ENCODE results near the gene RBM43.
"Not testable (repeated sequence)": the region's sequence is repeated elsewhere in the genome, so short reads cannot be mapped to it uniquely, and the experiment has no call there.

RBM43 gene

DNA sequence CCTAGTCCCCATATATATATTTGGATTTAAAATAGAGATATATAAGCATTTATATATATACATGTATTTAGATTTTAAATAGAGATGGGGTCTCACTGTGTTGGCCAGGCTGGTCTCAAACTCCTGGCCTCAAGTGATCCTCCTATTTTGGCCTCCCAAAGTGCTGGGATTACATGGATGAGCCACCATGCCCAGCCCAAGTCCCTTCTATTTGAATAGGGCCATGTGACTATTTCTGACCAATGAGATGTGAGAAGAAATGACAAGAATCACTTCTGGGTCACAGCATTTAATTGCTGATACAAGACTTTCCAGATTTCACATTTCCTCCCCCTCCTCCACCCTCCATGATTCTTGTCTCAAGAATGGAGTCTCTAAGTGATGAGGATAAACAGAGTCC is 6.4 kb upstream of the RBM43 start:
- DNase-seq (ENCODE audit: low spot score) = no peak

DNA sequence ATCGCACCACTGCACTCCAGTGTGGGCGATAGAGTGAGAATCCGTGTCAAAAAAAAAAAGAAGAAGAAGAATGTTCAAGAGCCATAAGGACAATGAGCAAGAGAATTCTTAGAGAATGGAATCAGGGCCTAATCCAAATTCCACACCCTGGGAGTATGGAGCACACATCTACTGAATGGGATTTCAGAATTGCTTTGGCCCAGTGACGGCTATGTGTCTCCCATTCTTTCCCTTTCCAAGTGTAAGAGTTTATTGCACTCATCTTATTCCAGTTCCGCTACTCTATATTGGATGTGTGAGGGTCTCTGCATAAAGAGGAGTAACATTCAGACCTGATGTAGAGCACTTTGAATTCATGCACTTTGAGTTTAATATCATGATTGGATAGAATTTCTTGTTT is 5.9 kb upstream of the RBM43 start:
- no peak for DNase-seq (ENCODE audit: low spot score)

DNA sequence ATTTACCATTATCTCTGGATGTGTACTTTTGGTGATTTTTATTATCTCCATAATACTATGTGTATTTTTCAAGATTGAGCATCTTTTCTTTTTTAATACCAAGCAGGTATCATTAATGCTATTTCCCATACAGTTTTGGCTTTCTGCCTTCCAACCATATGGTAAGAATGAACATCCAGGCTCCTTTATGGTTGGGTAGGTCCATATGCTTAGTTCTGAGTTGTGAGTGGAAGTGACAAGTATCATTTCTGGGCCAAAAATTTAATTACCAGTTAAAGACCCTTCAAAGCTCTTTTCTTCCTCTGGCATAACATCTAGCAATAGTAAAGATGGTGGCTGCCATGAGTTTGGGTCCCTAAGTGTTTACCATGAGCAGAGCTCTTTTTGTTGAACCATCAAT is 4.3 kb upstream of the RBM43 start:
- DNase-seq (ENCODE audit: low spot score) = no peak

DNA sequence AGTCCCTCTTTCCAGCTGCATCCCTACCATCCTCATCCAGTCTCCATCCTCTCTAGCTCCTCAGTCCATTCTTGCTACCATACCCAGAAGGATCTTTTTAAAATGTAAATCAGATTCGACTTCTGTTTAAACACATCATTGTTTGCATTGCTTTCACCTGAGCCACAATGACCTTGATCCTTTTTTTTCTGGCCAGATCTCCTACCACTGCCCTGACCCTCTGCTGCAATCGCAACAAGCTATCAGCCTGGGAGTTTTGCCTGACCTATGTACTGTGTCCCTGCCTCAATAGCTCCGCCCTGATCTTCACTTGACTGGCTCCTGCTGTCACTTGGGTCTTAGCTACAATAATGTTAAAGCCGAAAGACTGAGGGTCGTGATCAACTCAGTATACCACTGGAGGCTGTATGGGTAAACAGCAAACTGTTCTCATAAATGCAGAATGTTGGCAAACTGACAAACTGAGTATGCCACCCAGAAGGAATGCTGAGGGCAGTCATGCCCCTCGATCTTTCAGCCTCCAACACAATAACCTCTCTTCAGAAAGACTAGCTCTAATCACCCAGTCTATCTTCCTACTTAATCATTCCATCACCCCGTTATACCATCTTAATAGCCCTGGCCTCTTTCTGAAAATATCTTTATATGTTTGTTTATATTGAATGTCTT is 2.6 kb upstream of the RBM43 start:
- no peak for DNase-seq (ENCODE audit: low spot score)

DNA sequence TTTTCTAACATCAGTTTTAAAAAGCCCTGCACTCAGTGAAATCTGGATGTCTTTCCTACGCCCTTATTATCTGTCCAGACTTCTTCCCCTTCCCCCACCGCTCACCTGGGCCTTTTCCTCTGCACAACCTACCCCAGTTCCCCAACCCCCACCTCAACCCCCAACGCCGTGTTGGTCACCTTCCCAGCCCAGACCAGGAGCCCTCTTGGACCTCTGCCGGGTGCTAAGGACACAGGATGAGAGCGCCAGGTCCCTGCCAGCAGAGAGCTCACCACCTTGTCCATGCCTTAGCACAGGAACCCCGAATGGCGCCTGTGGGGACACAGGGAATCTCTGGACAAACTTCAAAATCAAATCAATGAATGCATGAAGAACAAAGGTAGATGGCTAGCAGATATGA is 966 bp upstream of the RBM43 start:
- DNase-seq (ENCODE audit: low spot score) = no peak

DNA sequence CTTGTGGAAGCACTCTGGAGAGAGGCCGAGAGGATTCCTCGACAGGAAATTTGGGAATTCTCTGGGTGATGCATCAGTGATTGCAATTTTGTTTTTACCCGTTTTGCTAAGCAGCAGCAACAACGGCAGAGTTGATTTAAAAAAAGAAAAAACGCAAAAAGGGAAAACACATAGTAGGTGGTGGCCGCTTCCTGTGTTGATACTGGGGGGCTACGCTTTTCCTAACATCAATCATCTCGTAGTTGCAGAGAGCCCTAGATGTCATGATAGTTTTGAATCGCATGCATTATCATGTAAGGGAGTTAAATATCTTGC is 271 bp upstream of the RBM43 start:
- no peak for DNase-seq (ENCODE audit: low spot score)

DNA sequence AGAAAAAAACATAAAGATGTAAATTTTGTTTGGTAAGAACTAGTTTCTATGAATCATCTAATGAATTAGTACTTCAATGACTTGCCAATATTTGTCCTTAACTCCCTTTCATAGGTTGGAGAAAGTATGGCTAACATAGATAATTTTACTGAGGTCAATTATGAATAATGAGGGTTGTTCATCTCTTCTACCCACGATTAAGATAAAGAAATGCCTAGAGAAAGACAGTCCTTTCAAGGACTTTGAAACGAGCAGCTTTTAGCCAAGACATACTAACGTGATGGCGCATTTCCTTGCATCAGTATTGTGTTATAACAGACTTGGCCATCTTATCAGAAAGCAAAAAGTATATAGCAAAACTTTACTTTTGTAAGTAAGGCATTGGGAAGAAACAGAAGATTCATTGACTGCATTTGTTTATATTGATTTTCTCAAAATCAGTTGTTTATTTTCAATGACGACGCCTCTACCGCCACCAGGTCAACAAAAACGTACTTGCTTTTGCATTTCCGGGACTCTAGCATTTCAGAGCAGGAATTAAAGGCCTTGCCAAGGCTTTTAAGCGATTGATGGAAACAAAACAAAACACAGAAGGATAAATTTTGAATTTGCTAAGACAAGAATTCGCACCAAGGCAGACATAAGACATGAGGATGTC is 961 bp downstream of the RBM43 start:
- DNase-seq (ENCODE audit: low spot score) = peak; percentile 16

DNA sequence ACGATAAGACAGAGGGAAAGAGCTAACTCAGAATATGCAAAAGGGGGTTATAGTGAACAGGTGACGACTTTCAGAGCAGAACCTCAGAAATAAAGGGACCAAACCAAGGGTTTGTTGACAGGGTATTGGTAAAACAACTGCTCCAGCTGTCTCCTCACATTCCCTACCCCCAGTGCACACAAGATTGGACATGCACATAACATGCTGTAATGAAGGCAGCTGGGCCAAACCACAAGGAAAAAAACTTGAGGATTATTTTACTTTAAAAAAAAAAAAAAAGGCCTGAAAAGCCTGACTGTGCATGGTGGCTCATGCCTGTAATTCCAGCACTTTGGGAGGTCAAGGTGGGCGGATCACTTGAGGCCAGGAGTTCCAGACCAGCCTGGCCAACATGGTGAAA is 3.5 kb downstream of the RBM43 start:
- no peak for DNase-seq (ENCODE audit: low spot score)

DNA sequence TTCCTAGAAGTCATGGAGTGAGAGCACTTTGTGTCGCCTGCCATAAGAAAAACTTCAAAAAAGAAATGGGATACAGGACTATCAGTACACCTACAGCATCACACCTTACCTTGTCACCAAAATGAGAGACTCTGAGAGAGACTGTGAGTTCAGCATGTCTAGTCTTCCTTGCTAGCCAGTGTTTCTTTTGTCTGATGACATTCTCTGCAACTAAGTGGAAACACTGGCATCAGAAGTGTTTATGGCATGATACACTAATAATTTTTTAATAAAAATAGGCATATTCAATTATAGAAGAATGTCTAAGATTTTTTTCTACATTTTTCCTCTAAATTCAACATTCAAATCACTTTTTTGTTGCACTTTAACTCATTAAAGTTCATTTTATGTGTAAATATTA is 9.0 kb downstream of the RBM43 start:
- DNase-seq (ENCODE audit: low spot score) = no peak

DNA sequence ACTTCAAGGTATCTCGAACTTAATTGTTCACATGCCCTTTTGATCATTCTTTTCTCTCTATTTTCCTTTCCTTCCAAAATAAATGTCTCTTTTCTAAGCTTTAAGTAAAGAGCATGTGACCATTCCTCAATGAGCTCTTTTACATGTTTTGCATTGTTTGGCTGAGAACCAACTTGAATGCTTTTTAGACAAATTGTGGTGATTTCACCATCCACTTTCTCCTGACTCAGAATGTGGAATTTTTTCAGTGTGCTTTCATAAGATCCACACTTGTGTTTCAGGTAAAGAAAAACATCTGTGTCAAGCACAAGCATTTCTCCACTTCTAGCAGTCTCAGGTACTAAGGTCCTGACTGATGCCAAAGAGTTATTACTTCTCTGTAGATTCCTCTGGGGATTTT is 10.7 kb downstream of the RBM43 start:
- DNase-seq (ENCODE audit: low spot score) = no peak

DNA sequence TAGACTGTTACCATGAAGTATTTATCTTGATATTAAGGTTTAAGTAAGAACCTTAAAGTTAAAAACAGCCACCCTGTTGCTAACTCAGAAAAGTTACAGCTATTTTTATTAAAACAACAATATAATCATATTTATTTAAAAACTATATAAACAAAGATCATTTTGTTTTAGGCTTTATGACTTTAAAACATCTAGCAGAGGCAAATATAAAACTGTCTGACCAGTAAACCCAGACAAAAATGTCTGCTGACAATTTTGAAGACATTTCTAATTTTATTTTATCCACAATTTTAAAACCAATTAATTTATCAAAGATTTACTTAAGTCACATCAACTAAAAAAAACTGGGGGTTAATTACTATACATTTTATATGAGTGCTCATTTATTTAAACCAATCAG is 14.2 kb downstream of the RBM43 start:
- DNase-seq (ENCODE audit: low spot score) = no peak

DNA sequence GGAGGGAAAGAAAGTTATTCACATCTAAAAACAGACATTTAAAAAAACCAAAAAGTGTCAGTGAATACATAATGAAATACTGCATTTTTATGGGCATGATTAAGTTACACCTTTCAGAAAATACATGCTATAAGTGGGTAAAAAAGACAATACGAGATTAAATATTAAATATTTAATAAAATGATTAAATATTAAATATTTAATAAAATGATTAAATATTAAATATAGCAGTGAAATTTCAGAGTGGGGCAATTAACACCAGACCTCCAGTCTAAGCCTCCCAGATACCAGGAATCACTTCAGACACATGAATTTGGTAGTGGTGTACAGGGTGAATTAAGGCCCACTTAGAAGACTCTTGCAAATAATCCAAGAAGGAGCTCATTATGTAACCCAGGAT is 15.5 kb downstream of the RBM43 start:
- no peak for DNase-seq (ENCODE audit: low spot score)

DNA sequence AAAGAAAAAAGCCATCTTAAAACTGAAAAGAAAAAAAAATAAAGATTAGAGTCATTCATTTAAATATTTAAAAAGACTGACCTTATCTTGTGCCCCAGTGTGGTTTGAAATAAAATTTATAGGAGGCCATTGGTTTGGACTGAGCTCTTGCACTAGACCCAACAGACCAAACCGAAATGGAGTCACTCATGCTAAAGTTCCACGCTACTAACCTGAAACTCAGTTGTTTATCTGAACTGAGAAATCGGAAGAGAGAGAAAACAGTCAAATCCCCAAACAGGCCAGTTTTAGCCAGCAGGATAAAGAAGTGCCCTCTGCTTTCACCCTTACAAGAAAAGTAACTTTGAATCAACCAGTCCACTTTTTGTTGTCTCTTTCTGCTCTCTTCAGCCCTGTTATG is 18.2 kb downstream of the RBM43 start:
- DNase-seq (ENCODE audit: low spot score) = no peak

DNA sequence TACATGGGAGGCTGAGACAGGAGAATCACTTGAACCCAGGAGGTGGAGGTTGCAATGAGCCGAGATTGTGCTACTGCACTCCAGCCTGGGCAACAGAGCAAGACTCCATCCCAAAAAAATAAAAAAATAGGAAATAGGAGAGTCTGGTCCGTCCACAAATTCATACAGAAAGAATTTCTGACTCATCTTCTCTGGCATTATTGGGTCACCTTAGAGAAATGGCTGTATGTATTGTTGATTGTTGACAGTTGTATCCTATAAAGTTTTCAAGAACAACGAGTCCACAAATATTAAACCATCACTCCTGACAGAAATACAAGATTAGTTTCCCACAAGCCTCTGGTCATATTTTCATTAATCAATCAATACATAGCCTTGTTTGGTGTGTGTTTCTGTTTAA is 20.4 kb downstream of the RBM43 start:
- DNase-seq (ENCODE audit: low spot score) = peak; percentile 31

DNA sequence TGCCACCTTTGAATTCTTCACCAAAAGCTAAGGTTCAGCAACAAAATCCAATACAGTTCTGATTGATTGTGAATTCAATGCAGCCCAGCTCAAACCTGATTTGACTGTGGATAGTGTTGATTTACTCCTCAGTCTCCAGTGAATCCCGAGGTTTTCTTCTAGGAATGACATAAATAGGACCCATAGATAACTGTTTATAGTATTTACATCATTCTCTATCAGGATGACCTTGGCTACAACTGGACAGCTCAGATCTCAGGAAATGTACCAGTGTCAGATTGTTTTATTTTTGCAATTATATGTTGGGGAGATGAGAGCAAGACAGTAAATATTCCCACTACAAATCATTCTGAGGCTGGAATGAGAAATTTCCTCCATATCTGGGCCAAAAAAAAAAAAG is 21.2 kb downstream of the RBM43 start:
- no peak for DNase-seq (ENCODE audit: low spot score)

DNA sequence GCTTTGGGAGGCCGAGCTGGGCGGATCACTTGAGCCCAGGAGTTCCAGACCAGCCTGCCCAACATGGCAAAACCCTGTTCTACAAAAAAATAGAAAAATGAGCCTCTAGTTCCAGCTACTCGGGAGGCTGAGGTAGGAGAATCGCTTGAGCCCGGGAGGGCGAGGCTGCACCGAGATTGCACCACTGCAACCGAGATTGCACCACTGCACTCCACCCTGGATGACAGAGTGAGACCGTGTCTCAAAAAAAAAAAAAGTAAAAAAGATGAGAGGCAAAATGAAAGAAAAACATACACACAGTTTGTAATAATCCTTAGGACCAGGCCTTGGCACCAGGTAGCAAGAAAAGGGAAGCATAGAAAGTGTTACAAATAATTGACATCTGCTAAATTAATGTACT is 22.0 kb downstream of the RBM43 start:
- DNase-seq (ENCODE audit: low spot score) = no peak

DNA sequence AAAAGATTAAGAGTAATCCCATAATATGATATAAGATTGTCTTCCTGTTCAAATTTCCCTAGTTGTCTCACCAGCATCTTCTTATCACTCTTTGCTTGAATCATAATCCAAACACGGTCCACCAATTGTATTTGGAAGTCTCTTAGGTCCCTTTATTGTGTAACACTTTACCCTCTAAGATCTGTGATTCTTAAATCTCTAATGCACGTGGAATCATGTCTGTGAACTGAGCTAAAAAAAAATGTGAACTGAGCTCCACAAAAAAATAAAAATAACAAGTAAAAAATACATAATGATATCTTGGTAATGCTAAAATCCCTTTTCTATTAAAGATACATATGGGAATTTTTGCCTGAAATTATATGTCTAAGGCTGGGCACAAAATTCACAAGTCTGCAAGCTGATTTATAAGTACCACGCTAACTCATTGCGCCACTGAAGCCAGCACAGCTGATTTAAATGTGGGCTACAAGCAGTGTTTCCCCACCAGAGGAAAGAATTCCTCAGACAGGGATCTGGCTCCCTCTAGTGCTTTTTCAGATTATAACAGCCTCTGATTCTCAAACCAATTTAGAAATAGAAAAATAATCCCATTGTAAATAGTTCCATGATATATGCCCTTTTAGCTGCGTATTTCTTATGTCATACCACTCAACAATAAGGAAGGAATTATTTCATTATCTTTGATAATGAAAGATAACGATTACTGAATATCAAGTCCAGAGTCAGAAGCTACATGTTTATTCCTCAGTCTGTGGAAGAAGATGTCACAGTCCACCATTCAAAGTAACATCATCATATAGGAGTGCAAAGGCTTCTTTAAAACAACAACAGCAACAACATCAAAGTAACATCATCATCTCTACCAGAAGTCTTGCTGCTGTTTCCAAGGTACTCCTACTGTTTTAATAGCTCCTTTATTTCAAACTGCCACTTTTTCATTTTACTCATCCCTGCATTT is 22.9 kb downstream of the RBM43 start:
- DNase-seq (ENCODE audit: low spot score) = peak; percentile 64

DNA sequence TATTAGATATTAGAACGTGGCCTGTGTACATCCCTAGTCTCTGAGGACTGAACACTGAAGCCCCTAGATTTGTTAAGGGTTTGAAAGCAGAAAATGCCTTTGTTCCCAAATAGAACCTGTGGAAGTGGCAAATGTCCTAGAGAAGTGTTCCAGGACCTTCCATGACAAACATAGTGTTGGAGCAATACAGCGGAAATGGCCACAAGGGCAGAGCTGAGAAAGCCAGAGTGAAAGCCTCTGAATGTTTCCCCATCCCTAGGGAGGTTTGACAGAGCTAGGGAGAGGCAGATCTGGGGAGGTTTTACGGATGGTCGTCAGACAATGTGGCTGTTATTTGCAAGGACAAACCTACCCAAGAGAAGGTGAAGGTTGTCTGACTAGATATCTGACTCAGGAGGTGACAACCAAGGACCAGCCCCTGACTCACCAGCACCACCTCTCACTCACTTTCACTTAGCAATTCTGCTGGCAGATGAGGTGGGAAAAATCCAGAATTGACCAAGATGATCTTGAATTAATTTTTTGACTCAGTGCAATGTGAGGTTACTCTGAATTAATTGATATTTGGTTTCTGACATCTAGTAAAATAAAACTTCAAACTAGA is 24.1 kb downstream of the RBM43 start:
- peak; percentile 43 for DNase-seq (ENCODE audit: low spot score)

DNA sequence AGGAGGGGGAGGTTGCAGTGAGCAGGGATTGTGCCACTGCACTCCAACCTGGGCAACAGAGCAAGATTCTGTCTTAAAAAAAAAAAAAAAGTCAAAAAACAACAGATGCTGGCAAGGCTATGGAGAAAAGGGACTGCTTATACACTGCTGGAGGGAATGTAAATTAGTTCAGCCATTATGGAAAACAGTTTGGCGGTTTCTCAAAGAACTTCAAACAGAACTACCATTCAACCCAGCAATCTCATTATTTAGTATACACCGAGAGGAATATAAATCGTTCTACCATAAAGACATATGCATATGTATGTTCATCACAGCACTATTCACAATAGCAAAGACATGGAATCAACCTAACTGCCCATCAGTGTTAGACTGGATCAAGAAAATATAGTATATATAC is 27.9 kb downstream of the RBM43 start:
- DNase-seq (ENCODE audit: low spot score) = not testable (repeated sequence)

DNA sequence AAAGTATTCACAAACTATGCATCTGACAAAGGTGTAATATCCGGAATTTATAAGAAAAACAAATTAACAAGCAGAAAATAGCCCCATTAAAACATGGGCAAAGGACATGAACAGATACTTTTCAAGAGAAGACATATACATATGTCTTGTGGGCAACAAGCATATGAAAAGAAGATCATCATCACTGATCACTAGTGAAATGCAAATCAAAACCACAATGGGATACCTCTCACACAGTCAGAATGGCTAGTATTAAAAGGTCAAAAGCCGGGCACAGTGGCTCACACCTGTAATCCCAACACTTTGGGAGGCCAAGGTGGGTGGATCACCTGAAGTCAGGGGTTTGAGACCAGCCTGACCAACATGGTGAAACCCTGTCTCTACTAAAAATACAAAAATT is 28.4 kb downstream of the RBM43 start:
- not testable (repeated sequence) for DNase-seq (ENCODE audit: low spot score)

DNA sequence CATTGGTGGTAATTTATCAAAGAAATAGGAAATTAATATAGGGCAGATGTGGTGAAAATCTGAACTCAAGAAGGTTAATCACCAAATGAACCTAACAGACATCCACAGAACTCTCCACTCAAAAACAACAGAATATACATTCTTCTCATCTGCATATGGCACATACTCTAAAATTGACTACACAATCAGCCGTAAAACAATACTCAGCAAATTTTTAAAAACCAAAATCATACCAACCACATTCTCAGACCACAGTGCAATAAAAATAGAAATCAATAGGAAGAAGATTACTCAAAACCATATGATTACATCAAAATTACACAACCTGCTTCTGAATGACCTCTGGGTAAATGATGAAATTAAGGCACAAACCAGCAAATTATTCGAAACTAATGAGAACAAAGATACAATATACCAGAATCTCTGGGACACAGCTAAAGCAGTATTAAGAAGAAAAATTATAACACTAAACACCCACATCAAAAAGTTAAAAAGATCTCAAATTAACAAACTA is 31.0 kb downstream of the RBM43 start:
- DNase-seq (ENCODE audit: low spot score) = no peak

DNA sequence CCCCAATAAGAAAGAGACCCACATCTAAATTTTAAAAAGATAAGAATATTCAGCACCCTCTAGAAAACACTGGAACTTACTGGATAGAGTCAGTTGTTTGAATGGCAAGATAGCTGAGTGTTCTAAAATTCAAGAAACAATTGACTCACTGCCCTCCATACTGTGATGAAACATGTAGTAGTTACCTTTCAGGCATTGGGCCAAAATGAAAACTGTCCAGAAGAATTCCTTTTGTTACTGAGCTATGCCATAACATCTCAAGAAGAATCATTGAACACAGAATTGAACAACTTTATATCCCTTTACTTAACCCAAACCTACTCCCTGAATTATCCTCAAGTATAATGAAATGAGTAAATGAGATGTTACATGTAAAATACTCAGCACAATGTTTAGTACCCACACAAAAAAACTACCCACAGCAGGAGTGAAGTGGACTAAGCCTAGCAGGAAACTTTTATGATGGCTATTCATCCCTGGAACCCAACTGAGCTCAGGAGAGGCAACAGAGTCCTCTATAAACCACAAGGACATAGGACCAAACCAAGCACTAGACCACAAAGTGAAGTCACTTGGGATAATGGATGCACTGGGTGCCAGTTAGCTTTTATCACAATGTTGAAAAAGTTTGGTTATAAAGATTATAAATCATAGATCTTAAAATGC is 32.7 kb downstream of the RBM43 start:
- DNase-seq (ENCODE audit: low spot score) = no peak

Data from RKO (cell line).